Panc1 (cell line): ENCODE measurements around the gene KPNB1.

Source experiments
- CTCF ChIP-seq: fragments of 450-650 bp; IDR thresholded peaks from 2 replicates; pipeline ENCODE4 v1.5.1; 2017; ENCODE audit warnings: mild to moderate bottlenecking
- REST ChIP-seq, 2 experiments: IDR thresholded peaks; 2 replicates each; pipeline ENCODE4 v1.6.1; 2011 to 2012; ENCODE audit warnings: low read depth in 2 of 2, control low read depth in 1 of 2, low read length in 1 of 2, mild to moderate bottlenecking in 1 of 2, moderate library complexity in 1 of 2; ENCODE audit not compliant: insufficient read depth in 1 of 2

GRCh38 chr17:47621293-47622179 lies 28.2 kb upstream of the KPNB1 start:
- TF ChIP-seq CTCF (no peak), REST (IDR thresholded peaks at IDR 0.05; ENCODE audit: insufficient read depth in 1 of 2, low read depth in 2 of 2, low read length in 1 of 2) (no peak)
